Body of pancreas (tissue), 4 donors: ENCODE data around the gene UGT2A3.

ENCODE experiments used
- POLR2A ChIP-seq, 3 donors: fragments of 450-650 bp; IDR thresholded peaks; one replicate each; pipeline ENCODE4 v1.6.1; 2016; ENCODE audit warnings: antibody characterized with exemption in 3 of 3, mild to moderate bottlenecking in 2 of 3
- TF ChIP-seq, protein P1 (sequence below), 7 experiments: fragments of 450-650 bp in 4 of 7; fragments of 200-600 bp in 3 of 7; sonication (generic) in 3 of 7; IDR thresholded peaks; one replicate each; pipeline ENCODE4 v1.5.1; 2016 to 2019; ENCODE audit warnings: antibody characterized with exemption in 7 of 7

DNA sequence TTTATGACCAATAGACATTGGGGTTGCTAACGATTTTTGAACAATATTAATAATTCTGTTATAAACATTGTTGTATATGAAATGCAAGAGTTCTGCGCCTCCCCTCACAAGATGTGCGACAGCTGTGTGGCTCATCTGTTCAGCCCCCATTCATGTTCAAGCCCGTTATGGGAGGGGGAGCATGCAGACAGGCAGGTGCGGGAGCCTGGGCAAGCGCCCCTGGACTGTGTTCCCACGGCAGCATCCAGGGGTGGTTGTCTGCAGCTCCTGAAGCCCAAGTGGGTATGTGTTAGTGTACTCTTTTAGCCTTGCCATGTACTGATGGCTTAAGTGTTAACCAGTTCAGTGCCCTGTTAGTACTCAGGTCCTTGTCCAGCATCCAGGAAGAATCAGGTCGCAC is 34.6 kb downstream of the UGT2A3 start:
- TF ChIP-seq, protein P1, sequence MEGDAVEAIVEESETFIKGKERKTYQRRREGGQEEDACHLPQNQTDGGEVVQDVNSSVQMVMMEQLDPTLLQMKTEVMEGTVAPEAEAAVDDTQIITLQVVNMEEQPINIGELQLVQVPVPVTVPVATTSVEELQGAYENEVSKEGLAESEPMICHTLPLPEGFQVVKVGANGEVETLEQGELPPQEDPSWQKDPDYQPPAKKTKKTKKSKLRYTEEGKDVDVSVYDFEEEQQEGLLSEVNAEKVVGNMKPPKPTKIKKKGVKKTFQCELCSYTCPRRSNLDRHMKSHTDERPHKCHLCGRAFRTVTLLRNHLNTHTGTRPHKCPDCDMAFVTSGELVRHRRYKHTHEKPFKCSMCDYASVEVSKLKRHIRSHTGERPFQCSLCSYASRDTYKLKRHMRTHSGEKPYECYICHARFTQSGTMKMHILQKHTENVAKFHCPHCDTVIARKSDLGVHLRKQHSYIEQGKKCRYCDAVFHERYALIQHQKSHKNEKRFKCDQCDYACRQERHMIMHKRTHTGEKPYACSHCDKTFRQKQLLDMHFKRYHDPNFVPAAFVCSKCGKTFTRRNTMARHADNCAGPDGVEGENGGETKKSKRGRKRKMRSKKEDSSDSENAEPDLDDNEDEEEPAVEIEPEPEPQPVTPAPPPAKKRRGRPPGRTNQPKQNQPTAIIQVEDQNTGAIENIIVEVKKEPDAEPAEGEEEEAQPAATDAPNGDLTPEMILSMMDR (IDR thresholded peaks at IDR 0.05) = no peak
- no peak for TF ChIP-seq POLR2A (IDR thresholded peaks at IDR 0.05)
